22Rv1 (cell line): ENCODE measurements around the gene LY6G5B.

ENCODE experiments used
- ZFX ChIP-seq: fragments of 450-650 bp; IDR thresholded peaks from 2 replicates; pipeline ENCODE4 v1.6.1; 2017; ENCODE audit warnings: antibody characterized with exemption, borderline replicate concordance
- TF ChIP-seq, protein P1 (sequence below): fragments of 450-650 bp; IDR thresholded peaks from 2 replicates; pipeline ENCODE4 v1.5.1; 2017; ENCODE audit warnings: mild to moderate bottlenecking

DNA sequence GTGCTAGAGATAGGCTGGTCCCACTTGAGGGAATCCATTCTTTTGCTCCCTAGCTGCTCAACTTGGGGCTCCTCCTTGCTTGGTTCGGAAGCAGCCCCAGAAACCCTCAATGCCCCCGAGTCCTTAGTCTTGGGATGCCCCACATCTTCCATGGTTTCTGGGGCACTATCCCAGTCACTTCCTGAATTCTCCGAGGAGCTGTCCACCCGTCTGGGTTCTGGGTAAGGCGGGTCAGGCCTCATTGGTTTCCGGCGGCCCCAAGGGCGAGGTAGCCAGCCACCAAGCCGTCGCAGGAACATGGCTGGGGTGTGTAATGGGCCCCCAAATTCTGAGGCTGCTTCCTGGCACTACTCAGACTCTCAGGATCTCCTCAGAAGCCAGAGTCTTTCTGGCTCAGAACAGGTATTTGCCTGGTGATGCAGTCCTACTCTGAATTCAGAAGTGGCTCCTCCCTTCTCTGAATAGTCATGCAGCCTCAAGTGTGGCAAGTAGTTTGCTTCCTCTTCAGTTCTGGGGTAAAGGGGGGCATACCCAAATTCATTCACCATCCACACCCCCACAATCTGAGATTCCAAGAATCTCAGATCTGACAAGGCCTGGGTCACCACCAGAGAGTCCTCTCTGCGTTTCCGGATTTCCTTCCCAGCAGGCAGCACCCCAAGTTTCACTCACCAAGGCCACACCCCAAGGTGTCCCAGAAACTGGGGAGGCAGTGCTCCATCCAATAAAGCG is 10.0 kb upstream of the LY6G5B start:
- TF ChIP-seq, protein P1, sequence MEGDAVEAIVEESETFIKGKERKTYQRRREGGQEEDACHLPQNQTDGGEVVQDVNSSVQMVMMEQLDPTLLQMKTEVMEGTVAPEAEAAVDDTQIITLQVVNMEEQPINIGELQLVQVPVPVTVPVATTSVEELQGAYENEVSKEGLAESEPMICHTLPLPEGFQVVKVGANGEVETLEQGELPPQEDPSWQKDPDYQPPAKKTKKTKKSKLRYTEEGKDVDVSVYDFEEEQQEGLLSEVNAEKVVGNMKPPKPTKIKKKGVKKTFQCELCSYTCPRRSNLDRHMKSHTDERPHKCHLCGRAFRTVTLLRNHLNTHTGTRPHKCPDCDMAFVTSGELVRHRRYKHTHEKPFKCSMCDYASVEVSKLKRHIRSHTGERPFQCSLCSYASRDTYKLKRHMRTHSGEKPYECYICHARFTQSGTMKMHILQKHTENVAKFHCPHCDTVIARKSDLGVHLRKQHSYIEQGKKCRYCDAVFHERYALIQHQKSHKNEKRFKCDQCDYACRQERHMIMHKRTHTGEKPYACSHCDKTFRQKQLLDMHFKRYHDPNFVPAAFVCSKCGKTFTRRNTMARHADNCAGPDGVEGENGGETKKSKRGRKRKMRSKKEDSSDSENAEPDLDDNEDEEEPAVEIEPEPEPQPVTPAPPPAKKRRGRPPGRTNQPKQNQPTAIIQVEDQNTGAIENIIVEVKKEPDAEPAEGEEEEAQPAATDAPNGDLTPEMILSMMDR: no peak
- no peak for TF ChIP-seq ZFX
